NCI-H2107 (cell line): ENCODE results near the gene SLC25A1.
"Not testable (repeated sequence)": the region's sequence is repeated elsewhere in the genome, so short reads cannot be mapped to it uniquely, and the experiment has no call there.

Experiments
- DNase-seq: peaks from one replicate; lab custom pipeline; 2025; lab: John Stamatoyannopoulos, UW

SLC25A1 gene

DNA sequence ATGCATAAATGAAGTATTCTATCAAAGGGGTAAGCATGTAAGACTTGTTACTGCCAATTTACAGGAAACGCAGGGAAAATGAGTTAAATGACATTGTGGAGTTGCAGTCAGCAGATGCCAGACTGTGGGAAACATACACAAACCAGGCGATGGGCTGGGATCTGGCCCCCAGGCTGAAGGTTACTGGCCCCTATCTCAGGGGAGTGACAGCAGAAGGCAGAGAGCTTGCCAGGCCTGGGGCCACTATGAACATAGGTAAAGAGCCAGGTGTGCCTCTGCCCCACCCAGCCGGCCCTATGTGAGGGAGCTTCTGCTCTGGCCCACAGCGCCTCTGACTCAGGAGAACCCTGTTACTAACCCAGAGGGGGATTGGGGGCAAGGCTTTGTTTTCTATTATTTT, 26.1 kb upstream of the SLC25A1 start:
- no peak for DNase-seq

DNA sequence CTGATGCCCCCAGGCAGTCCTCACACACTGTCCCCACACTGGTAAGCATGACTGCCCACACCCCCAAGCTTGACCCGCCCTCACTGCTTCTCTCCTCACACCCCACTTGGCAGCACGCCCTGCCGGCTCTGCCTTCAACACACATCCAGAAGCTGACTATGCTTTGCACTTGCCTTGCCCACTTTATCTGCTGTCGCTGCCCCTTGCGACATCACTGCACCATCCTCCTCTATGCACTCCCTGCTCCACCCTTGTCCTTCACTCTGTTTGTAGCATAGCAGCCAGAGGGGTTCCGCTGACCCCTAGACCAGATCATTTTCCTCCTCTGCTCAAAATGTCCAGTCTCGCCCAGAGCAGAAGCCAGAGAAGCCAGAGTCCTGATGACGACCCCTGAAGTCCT, 25.3 kb upstream of the SLC25A1 start:
- no peak for DNase-seq

DNA sequence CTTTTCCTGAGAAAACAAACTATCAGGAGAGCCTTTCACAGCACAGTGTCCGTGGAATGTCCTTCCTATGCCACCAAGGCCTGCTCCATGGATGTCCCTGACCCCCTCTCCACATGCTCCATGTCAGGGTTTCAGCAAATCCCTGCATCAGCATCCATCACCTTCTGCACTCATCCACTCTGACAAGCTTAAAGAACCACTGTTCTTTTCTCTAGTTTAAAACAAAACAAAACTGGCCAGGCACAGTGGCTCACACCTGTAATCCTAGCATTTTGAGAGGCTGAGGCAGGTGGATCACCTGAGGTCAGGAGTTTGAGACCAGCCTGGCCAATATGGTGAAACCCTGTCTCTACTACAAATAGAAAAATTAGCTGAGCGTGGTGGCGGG, 24.3 kb upstream of the SLC25A1 start:
- not testable (repeated sequence) for DNase-seq

DNA sequence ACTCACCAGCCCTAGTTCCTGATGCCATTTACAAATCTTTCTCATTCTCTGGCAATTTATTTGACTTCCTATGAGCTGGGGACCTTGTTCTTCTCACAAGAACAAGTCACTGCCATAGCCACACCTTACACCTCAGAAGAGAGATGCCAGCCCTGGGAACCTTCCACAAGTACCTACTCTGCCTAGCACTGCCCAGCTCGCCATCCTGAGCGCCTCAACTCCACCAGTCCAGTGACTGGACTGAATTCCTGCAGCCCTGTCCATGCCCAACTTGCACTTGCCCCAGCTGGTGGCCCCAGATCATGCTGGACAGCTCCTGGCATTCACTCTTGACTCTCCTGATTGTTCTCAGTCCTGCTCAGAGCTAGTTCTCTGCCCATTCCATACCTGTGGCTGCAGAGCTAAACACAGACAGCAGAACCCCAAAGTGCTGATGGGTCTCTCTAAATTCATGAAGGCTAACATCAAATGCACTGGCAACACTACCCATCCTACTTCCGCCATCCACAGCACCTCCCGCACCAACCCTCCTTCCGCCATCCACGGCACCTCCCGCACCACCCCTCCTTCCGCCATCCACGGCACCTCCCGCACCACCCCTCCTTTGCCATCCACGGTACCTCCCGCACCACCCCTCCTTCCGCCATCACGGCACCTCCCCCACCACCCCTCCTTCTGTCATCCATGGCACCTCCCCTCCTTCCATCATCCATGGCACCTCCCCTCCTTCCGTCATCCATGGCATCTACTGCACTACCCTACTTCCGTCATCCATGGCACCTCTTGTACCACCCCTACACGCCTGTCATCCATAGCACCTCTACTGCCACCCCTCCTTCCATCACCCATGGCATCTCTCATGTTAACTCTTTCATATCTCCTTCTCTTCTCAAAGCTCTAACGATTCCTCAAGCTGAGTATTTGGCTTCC, 23.6 kb upstream of the SLC25A1 start:
- no peak for DNase-seq

DNA sequence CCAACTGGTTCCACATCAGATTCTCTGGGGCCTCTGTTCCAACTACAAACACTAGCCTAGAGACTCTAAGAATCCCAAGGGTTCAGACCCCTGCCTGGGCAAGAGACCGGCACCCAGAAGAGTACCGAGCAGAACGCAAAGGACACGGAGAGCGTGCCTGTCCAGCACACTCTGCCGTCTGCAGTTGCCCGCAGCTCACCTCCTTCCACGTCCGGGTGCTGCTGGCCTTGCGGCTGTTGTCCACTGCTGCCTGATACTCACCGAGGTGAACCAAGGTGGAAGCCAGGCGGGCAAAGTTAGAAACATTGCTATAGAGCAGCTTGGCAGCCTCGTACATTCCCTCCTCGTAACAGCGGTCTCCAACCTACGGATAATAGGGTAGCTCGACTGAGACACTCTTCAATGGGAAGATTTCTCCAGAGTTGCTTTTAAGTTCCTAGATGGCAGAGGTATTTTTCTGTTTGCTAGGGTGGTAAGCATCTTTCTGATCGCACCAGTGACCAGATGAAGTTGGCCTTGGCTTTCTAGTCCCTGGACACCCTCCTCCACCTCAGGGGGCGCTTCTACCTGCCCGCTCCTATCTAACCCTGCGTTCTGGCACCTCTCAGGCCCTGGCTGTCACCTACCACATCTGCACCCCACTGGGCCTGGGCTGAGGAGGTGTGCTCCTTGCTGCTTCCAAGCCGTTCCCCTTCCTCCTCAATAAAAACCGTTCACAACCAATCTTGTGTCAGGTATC, 22.8 kb upstream of the SLC25A1 start:
- no peak for DNase-seq

DNA sequence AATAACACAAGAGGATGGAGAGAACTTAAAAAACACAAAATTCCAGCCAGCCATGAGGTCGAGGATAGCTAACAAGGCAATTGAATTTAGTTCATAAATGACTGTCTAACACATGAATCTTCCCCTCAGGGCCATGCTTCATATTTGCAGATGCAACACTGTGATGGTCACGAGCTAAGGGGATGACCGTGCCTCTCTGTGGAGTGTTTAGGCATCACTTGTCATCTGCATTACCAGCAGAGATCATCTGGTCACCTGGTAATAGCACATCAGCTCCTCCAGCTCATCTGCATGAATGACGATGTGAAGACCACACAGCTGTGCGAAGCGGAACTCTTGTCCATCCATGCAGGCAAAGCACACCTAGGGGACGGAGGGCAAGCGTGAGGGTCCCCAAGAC, 20.9 kb upstream of the SLC25A1 start:
- DNase-seq, result no peak

DNA sequence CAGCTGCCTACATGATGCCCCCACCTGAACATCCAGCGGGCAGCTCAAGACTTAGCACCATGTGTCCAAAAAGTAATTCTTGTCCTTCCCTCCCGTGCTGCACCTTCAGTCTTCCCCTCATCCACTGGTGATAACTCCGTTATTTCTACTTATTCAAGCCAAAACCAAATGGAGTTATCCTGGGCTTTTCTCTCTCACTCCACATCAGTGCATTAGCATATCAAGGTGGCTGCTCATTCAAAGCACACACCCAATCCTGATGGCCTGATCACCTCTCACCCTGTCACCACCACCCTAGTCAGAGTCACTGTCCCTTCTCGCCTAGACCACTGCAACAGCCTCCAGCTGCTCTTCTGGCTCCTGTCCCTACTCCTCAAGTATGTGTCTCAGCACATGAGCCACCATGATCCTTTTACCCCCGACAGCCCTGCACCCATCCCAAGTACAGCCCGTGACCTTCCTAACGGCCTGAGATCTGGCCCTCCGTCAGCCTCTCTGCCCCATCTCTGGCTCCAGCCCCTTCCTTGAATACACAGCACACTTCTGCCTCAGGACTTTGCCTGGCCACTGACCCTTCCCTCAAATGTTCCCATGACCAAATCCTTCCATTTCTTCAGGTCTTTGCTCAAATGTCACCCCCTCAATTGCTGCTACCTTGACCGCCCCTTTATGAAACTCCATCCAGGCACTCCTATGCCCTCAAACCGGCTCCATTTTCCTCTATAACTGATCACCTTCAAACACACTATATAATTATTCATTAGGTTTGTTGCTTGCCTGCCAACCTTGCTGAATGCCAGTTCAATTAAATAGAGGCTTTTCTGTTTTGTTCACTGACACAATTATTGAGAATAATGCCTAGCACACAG, 19.7 kb upstream of the SLC25A1 start:
- DNase-seq, result no peak

DNA sequence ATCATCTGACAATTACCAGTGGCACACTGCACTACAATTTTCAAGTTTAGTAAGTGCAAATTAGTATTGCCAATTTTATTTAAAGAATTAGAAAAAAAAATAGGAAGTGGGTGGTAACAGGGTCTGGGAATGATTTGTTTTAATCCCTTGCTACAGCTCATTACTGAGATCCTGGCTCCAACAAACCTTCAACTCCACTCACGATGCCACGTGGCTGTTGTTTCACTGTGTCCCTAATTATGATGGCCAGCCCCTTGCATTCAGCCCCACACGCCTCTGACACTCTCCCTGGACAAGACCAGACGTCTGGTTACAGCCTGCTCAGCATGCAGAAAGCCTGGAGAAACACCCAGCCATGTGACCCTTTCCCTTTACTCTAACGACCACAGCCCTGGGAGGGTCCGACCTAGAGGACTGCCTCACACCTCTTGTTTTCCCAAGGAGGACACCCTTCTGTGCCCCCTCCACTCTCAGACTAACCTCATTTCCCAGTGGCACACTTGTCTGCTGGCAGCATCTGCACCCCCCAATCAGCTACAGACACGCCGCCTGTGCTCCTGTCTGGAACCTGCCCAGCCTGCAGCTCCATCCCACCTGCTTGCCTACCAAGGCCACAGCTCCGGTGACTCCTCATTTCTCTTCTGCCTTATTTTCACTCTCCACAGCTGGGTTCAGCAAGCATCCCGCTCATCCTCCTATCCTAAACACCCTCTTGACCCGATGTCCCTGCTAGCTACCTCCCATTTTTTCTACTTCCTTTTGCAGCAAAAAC, 18.5 kb upstream of the SLC25A1 start:
- DNase-seq, result no peak

DNA sequence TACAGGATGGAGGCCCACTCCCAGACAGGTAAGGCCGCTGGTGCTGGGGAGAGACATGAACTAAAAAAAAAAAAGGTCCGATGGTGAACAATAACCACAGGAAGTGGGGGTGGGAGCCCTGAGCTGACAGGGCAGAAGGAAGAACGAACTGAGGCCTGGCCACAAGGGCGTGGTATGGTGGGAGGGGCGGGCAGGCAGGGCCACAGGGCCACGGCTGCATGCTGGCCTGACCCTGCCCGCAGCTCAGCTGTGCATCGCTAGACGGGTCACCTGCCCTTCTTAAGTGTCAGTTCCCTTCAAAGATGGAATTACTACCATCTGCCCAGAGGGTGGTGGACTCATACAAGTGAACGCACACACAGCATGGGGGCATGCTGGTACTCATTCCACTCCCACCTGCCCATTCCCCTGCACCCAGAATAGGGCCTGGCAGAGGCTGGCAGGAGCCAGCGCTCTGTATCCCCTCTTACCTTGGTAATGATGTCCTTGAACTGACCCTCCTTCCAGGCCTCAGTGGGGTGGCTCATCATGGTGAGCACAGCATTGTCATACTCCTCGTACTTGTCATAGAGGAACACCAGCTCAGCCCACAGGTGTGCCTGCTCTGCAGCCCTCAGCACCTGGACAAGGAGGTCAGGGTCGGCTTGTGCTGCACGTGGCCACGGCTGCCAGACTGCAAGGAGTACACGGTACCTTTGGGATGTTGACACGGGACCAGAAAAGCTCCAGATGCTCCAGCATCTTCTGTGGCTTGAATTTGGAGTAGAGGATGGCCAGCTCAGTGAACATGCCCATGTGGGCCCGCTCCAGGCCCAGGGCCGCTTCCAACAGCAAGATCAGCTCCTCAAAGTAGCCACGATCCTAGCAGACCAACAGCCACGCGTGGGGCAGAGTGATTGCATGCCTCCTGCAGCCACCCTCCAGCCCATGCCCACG, 17.5 kb upstream of the SLC25A1 start:
- DNase-seq, result no peak

DNA sequence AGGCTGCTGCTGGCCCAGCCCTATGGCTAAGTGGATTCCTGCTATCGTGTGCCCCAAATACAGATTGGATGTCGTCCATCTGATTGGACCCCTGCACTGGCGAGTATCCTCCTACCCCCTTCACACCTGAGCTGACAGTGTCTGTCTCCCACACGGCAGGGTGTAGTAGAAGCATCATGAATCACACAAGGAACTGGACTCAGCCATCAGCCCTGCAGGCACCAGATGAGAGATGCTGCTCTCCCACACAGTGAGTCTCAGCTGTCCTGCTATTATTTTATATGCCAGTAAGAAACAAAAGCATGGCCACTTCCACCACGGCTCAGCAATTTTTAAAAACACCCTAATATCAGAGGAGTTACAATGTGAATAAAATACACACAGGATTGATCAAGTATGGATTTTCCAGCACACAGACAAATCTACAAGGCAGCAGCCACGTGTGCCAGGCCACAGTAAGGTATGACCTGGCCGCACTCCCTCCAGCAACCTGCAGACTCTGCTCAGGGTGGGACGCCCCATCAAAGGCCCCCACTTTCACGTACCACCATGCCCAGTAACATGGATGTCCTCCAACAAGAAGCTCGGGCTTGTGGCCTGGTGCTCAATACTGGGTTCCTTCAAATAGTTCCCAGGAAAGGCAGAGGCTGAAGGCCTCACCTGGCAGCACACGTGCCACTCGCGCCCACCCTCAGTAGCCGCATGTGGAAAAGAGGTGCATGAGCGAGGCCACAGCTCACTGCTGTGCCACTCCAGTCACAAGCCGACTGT, 16.4 kb upstream of the SLC25A1 start:
- DNase-seq, result no peak

DNA sequence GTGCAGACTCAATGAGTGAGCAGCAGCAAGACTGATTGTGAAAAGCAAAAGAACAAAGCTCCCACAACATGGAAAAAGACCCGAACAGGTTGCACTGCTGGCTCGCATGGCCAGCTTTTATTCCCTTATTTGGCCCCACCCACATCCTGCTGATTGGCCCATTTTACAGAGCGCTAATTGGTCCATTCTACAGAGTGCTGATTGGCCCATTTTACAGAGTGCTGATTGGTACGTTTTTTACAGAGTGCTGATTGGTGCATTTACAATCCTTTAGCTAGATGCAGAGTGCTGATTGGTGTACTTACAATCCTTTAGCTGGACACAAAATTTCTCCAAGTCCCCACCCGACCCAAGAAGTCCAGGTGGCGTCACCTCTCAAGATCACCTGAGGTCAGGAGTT, 15.3 kb upstream of the SLC25A1 start:
- no peak for DNase-seq

DNA sequence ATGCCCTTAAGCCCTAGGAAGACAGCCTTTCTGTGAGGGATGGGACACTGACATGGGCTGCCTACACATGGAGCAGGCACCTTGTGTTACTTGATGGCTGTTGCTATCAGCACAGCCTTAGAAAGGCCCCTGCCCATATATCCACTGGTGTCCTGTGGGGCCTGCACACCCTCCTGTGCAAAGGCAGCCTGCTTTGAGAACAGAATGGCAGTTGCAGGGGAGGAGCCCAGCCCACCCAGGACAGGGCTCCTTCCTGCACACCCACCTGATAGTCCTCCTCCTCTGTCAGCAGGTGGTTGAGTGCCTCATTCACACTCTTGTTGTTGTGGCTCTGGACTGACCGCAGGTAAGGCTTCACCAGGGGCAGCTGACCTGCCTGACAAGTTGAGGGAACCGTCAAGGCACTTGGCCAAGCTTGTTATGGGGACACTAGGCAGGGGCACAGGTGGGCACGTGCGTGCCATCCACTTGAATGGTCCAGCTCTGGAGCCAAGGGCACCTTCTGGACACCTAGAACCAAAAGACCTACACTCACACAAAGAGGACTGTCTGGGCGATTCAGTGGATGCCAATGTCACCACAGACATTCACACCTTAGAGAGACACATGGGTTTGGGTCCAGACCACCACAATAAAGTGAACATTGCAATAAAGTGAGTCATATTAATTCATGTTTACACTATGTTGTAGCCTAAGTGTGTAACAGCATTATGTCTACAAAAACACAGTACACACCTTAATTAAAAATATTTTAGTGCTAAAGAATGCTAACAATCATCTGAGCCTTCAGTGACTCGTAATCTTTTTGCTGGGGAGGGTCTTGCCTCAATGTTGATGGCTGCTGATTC, 9.4 kb upstream of the SLC25A1 start:
- DNase-seq, result no peak

DNA sequence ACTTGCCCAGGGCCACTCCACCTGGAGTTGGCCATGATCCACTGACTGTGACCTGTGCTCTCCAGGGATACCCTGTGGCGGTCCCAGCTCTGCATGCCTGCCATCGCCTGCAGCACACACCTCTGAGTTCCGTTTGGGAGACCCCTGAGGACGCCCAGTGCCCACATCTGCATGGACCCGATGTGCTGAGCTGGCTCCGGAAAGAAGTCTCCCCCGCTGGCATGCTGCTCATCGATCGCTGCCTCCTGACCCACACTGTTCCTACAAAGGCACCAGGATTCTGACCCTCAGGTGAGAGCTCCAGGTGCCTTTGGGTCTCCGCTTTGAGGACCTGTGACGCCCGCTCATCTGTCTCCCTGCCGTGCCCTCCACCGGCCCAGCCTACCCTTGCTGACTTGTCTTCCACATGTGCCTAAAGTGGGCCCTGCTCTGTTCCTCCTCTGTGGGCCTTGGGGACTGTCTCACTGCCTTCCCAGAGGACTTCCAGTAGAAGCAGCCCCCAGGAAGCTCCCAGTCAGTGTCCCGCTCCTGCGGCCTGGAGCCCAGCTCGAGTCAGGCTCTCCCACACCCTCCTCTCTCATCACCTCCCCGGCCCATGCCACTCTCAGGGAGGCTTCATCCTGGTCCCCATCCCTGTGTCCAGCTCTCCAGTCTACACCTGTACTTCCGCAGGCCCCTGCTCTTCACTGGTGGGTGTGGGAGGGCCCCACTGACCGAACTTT, 5.9 kb upstream of the SLC25A1 start:
- DNase-seq, result no peak

DNA sequence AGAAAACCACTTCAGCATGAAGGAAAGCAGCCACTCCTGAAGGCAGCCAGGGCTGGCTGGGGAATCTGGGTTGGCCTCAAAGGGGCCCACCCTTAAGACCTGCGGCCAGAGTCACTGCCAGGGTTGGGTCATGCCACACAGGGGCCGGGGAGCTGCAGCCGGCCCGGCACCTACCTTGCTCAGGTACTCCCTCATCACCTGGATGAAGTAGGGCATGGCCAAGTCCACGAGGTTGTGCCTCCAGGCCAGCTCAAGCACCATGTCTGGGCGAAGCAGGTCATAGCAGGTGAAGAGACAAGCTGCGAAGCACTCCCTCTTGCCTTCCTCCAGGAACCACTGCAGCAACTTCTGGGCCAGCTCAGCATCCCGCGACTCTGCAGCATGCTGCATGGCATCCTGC, 4.7 kb upstream of the SLC25A1 start:
- no peak for DNase-seq

DNA sequence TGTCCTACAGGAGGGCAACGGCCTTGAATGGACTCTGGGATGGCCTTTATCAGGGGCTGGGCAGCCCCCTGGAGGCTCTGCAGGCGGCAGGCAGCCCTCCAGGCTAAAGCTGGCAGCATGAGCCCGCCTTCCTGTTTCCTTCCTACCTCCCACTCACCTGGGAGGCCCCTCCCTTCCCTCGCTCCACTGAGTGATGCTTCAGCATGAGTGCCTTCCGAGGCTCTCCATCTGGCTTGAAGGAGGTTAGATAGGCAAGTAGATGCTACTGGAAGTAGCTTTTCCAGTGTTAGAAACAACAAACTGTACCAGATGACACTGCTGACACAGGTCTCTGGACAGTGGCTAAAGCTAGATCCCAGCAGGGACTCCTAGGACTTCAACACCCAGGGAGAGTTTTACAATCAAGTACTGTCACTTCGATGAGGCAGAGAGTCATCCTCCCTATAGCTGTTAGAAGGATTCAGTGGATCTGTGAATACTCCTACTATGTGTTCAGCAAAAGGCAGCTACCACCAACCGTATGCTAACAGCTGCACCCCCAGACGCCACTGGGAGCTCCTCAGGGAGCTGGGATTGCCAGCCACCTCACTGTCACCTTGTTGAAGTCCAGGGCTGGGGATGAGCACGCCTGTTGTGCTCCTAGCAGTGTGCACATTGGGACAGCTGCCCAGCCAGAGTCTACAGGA, 4.1 kb upstream of the SLC25A1 start:
- DNase-seq, result no peak

DNA sequence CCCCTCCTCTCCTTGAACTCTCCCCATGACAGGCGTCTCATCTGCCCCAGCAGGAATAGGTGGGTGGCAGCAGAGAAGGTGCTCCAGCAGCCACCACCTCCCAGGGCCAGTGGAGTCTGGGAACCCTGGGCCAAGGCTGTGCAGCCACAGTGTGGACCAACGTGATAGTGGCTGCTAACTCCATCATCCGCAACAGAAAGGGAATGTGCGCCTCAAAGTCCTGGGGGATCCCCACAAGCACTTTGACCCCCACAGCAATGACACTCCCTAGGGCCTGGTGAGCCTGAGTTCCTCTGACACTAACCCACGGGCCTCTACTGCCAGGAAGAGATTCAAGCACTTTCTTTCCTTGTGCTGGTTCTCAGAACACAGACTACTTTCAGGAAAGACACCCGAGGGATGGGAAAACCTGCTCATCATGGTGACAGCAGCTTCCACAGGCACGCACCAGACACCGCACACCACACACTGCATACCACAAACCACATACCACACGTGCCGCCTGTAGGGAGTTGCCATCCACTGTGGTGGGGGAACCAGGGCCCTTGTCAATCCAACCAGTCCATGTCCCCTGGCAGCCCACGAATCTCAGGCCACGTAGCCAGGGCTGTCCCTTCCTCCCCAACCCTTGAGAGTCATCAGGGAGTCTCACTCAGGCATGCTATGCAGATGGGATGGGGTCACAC, 3.4 kb upstream of the SLC25A1 start:
- DNase-seq, result no peak
